Activated CD8-positive, alpha-beta memory T cell treated with anti-CD3 and anti-CD28 coated beads for 24 hours (primary cell): ENCODE measurements around the gene TMEM45B.
A peak's percentile ranks its signal among the peaks of the same experiment; 100 is the strongest.
"Not testable (repeated sequence)": the region's sequence is repeated elsewhere in the genome, so short reads cannot be mapped to it uniquely, and the experiment has no call there.

Experiments
- DNase-seq: peaks from one replicate; pipeline ENCODE4 v3.0.0-alpha.2; 2020

The TMEM45B gene

GRCh38 chr11:129815596-129816461 lies at the start of gene TMEM45B:
Gene TMEM45B, plus strand, starts transcription at chr11:129815848. Its CDS starts 36,635 bp downstream, at chr11:129852483.
- peak; percentile 67 for DNase-seq

GRCh38 chr11:129766898-129767604 lies 48.6 kb upstream of the TMEM45B start:
- no peak for DNase-seq

GRCh38 chr11:129767827-129768226 lies 47.8 kb upstream of the TMEM45B start:
- DNase-seq = no peak

DNA sequence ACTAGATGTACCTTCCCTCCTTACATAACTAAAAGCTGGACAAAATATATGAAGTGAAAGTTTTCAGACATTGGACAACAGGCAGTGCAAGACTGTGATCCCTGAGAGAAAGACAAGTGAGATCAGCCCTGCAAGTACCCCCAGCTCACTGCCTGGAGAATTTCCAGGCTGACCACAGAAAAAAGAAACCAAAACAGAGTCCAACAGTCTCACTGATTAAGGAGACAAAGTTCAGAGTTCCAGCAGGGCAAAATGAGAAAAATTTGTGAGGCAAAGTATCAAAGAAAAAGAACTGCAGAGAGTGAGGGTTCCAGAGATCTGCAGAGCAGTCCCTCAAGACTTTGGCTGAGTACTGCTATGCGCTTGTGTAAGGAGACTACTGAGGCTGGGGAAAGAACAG lies 47.3 kb upstream of the TMEM45B start:
- DNase-seq = no peak

DNA sequence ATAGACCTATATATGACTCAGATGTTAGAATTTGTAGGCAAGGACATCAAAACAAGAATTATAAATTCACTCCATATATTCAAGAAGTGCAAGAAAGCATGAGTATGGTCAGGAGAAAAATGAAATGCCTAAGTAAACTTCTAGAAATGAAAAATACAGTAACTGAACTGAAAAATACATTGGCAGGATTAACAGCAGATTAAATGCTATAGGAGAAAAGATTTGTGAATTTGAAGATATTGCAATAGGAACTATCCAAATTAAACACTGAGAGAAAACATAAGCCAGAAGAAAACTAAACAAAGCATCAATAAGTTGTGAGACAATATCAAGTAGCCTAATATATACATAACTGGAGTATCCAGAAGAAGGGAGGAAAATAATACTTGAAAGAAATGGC lies 46.6 kb upstream of the TMEM45B start:
- no peak for DNase-seq

- DNase-seq = no peak
Observed at GRCh38 chr11:129770993-129771392, 44.7 kb upstream of the TMEM45B start.

- DNase-seq = not testable (repeated sequence)
Observed at GRCh38 chr11:129771456-129771855, 44.2 kb upstream of the TMEM45B start.

DNA sequence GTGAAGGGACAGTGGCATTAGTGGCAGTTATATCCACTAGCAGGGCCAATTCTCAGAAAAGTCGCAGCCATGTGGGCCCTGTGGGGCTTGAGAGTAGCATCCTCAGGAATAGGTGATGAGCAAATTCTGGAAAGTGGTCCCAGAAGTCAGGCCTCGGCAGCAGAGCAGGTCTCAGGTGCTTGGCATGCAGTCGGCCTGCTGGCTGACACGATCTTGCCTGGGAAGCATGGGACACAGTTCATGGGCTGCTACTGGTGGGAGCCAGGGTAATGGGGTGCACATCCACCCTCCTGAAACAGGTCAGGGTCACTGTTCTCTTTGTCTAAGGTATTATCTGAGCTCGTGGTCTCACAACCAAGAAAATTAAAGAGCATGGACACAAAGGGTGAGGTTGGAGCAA lies 36.8 kb upstream of the TMEM45B start:
- no peak for DNase-seq

DNA sequence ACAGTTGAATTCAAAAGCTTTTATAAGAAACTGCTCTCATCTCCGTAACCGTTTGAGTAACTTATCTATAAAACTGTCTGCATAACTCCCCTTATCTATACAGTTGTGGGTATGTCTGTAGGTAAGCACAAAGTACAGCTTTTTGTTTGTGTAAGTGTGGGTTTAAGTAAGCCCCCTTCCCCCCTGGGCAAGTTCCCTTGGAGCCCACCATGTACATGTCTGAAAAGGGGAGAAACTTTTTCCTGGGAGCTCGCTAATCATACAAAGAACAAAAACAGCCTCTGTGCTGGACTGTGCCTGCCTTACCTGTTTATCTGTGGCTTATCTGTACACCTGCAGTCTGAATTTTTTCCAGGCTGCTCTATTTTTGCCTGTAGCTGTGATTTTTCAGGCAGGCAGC lies 36.3 kb upstream of the TMEM45B start:
- DNase-seq = no peak

- DNase-seq = no peak
Observed at GRCh38 chr11:129785383-129786111, 30.1 kb upstream of the TMEM45B start.

GRCh38 chr11:129786112-129786416 lies 29.6 kb upstream of the TMEM45B start:
- not testable (repeated sequence) for DNase-seq

- DNase-seq = no peak
Observed at GRCh38 chr11:129787532-129788155, 28.0 kb upstream of the TMEM45B start.

GRCh38 chr11:129788278-129788677 lies 27.4 kb upstream of the TMEM45B start:
- DNase-seq = no peak

DNA sequence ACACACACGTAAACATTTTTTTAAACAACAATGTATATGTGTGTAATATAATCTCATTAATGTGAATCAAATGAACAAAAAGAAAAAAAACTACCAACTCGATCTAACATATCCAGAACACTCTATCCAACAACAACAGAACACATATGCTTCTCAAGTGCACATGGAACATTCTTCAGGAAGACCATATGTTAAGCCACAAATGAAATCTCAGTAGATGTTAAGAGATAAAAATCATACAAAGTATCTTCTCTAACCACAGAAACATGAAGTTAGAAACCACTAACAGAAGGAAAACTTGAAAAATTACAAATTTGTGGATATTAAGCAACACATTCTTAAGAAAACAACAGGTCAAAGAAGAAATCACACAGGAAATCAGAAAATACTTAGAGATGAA lies 25.5 kb upstream of the TMEM45B start:
- DNase-seq = no peak

DNA sequence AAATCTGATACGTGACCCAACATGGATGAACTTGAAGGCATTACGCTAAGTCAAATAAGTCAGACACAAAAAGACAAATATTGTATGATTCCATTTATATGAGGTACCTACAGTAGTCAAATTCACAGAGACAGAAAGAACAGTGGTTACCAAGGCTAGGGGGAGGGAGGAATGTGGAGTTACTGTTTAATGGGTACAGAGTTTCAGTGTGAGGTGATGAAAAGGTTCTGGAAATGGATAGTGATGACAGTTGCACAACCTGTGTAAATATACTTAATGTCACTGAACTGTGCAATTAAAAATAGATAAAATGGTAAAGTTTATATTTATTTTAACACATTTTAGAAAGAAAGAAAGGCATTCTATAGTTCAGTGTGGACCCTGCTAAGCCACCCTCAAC lies 24.1 kb upstream of the TMEM45B start:
- DNase-seq = no peak

- no peak for DNase-seq
Observed at GRCh38 chr11:129792663-129793062, 23.0 kb upstream of the TMEM45B start.

DNA sequence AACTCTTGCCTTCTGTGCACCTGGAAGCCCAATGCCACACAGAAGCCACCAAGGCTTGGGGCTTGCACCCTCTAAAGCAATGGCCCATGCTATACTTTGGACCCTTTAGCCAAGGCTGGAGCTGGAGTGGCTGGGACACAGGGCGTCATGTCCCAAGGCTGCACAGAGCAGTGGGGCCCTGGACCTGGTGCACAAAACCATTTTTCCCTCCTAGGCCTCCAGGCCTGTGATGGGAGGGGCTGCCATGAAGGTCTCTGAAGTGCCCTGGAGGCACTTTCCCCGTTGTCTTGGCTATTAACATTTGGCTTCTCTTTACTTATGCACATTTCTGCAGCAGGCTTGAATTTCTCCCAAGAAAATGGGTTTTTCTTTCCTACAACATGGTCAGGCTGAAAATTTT lies 20.6 kb upstream of the TMEM45B start:
- DNase-seq = no peak

- DNase-seq = no peak
Observed at GRCh38 chr11:129798212-129798611, 17.4 kb upstream of the TMEM45B start.

GRCh38 chr11:129800162-129800561 lies 15.5 kb upstream of the TMEM45B start:
- not testable (repeated sequence) for DNase-seq

GRCh38 chr11:129800655-129801054 lies 15.0 kb upstream of the TMEM45B start:
- DNase-seq = no peak

DNA sequence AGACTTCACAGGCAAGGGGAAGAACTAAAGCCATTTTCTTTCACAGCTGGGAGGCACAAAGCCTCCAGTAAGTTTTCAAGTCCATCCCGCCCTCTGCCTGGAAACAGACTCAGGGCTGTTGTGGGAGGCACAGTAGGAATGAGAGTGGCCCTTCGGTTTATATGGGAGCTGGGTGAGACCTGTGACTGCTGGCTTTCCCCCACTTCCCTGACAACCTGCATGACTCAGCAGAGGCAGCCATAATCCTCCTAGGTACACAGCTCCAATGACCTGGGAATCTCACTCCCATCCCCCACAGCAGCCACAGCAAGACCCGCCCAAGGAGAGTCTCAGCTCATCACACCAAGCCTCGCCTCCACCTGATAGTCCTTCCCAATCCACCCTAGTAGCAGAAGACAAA lies 12.1 kb upstream of the TMEM45B start:
- DNase-seq = no peak

DNA sequence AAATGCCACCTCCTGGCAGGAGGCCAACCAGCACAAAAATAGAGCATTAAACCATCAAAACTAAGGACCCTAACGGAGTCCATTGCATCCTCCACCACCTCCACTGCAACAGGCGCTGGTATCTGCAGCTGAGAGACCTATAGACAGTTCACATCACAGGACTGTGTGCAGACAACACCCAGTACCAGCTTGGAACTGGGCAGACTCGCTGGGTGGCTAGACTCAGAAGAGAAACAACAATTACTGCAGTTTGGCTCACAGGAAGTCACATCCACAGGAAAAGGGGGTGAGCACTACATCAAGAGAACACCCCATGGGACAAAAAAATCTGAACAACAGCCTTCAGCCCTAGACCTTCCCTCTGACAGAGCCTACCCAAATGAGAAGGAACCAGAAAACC lies 11.6 kb upstream of the TMEM45B start:
- no peak for DNase-seq

DNA sequence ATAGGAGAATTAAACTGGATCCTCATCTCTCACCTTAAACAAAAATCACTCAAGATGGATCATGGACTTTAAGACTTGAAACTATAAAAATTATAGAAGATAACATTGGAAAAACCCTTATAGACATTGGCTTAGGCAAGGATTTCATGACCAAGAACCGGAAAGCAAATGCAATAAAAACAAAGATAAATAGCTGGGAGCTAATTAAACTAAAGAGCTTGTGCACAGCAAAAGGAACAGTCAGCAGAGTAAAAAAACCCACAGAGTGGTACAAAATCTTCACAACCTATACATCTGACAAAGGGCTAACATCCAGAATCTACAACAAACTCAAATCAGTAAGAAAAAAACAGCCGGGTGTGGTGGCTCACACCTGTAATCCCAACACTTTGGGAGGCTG lies 7.4 kb upstream of the TMEM45B start:
- DNase-seq = not testable (repeated sequence)
